HG03060 (cell line): ENCODE results near the gene ZNF526.

Experiments
- ATAC-seq: cut with Tn5 transposase; IDR thresholded peaks from one replicate; pipeline ENCODE4 v1.9.1; 2021; ENCODE audit warnings: low read depth, moderate number of reproducible peaks; ENCODE audit not compliant: unreplicated experiment

Gene ZNF526

DNA sequence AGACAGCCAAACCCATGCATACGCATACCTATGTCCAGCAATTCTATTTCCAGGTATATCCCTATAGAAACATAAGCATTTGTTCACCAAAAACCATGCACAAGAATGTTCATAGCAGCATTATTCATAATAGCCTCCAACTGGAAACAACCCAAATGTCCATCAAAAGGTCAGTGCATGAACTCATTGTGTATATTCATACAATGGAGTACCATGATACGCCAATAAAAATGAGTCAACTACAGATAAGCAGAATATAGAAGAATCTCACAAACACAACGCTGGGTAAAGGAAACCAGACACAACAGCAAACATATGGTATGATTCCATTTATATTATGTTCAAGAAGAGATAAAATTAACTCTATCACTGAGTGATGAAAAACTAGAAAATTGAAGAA, 26.4 kb upstream of the ZNF526 start:
- ATAC-seq: no peak

DNA sequence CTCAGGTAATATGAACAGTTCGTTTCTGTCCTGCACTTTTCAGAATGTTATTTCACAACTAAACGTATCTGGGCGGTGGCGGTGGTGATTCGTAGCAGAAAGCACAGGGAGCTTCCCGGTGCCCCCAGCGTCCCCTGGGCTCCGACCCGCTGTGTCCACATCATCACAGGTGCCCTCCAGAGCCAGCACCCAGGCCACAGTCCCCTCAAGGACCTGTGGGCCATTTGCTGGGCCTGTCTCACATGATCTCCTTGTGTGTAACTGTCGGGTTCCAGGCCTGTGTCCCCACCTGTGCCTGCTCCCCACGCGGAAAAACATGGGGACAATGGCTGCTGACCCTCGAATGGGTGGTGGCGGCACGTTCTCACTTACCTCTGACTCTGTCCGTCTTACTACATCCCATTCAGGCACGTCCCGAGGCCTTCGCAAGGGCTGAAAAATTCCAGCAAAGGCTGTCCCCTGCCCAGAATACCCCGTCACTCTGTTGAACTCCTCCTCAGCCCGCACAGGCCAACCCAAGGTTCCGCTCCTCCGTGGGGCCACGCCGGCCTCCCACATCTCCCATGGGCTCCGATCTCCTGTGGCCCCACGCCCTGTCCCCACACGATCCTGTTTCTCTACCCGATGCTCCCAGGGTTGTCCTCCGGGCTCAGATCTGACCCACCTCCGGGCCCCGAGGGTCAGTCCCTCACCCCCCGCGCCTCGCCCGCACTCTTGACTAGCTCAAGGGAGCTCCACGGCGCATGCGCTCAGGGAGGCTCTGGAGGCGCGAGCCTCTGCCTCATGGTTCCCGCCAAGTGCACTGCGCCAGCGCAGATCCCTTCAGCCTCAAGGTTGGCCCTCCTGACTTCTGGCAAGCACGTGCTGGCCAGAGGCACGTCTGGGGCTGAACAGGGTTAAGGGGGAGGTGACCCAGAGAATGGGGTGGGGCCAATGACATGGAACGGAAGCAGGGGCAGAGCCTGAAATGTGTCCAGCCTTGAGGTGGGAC, 23.8 kb upstream of the ZNF526 start:
- no peak for ATAC-seq

DNA sequence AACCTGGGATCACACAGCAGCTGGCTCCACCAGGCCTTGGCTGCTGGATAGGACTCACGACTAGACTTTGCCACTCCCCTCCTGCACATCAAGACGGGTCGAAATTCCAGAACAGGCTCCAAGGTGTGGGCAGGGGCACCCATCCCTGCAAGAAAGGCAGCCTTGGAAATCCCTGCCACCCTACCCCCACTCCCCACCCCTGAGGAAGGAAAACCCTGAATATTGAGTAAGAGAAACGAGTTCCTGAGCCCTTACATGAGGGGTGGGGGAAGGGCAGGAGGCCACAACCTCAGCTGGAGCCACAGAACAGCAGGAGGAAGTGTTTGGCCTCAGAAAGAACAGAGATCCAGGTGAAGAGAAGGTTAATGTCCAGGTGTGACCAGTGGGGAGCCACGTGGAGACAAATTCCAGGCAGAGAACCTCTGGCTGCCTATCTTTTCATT, 22.7 kb upstream of the ZNF526 start:
- ATAC-seq: no peak

DNA sequence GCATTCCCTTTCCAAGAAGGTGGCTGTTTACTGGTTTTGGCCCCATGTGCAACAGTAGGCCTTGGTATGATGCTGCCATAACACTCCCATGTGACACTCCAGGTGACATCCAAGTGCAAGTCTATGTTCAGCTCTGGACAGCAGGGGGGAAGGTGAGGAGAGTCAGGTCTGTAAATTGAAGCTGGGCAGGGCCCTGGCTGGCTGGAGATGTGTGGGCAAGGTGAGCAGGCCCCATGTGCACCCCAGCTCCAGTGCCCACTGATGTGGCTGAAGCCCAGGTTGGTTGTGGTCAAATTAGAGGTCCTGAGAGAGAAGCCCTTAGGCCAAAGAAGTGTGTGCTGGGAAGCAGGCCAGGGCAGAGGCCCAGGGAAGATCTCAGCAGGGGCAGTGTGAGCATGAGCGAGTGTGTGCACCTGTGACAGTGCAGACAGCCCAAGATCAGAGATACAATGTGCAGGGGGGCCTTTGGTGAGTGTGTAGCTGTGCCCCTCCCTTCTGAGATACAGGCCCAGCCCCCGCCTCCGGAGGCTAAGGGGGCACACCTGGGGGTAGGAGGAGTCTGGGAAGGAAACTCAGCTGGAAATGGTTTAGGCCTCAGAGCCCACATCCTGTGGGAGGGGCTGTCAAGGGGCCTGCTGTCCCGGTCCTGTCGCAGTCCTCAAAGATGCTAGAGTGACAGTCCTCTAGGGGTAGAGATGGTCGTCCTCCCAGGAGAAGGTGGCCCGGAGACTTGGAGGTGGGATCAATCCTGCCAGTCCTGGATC, 21.3 kb upstream of the ZNF526 start:
- ATAC-seq: no peak

DNA sequence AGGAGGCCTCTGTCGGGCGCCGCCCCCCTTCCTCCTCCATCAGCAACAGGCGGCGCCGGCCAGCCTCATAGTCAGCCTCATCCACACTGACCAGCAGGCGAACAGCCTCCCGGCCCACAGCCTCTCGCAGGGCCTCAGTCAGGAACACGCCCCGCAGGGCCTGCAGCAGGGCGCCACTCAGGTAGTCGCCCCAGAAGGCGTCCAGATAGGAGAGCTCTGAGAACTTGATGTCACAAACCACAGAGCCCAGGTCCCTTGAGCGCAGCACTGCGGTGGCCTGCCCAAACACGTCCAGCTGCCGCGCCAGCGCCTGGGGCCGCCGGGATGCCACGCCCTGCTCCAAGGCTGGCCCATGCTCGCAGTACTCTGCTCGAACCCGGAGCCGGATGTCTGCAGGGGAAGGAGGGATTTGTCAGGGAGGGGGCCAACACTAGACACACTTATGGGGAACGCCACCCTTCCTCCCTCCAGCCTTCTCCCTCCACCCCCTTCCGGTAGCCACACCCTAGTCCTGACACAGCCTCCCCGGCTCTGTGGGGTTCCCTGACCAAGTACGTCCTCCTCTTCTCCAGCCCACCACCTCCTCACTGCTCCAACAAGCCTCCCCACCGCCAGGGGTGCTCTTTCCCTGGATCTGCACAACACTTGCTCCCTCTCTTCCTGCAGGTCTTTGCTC, 20.5 kb upstream of the ZNF526 start:
- ATAC-seq: no peak

DNA sequence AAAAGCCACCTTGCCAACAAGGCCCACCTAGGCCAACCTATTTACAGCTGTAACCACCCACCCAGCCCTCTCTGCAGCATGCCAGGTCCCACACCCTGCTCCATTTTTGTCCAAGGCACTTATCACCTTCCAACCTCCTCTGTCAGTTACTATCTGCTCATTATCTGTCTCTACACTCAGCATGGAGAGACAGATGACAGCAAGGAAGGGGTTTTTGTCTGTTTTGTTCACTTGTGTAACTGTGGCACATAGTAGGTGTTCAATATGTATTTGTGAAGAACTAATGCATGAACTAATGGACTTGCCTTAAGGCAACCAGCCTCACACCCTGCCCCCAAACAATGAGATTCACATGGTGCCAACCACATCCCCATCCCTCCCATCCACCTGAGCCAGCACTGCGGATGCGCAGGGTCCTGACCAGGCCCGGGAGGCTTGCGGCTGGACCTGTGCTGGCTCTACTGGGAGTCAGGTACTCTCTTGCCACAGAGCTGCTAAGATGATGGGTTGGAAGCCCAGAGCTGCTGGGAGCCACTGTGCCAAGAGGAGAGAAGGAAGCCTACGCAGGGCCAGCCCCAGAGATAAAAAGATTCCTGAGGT, 19.9 kb upstream of the ZNF526 start:
- no peak for ATAC-seq

DNA sequence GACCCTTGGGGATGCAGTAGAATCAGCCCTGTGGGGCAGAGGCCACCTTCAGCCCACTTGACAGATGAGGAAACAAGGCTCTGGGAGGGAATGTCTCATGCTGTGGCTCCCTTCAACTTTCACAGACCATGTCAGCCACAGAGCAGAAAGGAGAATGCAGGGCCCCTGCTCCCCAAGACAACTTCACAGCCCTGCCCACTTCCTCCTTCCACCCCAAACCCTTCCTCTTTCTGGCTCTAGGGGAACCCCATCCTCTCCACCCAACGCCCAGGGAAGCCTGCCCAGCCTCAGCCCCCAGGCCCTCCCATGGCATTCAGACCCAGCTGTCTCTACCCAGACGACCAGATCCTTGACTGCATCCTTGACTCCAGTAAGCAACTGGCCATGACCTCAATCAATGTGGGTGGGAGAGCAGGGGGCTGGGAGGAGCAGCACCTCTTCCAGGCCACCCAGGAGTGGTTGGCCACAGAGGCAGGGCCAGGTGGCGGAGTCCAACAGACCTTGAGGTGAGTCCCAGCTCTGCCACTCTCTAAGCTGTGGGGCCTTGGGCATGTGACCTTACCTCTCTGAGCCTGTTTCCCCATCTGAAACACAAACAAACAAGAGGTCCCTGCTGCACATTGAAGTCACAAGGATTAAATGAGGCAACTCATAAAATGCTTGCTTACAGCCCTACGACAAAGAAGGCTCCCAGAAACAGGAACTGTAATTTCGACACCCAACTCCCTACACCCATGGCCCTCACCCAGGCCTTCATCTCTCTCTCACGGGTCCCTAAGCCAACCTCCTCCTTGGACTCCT, 18.4 kb upstream of the ZNF526 start:
- ATAC-seq: no peak

DNA sequence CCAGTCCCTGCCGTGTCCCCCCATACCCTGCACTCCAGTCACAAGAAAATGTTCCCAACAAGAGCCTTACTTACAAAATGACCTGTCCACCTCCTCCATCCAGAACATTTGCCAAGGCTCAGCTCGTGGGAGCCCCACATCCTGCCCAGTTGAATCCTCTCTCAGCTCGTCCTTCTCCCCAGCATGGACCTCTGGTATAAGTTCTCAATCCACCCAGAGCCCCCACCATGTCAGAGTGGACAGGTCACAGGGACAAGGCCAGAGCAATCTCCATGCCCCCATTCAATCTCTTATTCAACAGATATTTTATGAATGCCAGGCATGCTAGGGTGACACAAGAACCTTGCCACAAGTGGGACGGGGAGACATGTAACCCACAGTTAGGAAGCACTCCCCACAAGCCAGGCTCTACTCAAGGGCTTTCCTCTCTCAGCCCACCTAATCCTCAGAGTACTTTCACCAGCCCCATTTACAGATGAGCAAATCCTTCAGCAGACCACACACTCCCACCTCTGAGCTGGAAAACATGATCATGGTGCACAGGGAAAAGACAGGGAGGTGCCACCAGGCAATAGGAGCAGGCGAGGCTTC, 17.7 kb upstream of the ZNF526 start:
- ATAC-seq: no peak

DNA sequence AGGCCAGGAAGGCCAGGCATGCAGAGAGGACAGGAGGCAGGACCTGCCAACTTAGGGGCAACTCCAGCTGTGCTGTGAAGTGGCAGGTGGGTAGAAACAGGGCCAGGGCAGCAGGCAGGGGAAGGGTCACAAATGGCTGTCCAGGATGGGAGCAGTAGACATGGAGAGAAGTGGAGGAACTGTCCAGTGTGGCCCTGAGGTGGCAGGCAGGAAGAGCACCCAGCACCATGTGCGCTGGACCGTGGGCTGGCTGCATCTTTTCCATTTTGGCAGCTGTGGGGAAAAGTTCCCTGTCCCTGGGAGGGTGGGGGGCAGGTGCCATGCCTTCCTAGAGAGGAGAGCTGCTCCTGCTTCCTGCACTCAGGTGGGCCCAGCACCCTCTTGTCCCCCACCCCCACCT, 16.4 kb upstream of the ZNF526 start:
- no peak for ATAC-seq

DNA sequence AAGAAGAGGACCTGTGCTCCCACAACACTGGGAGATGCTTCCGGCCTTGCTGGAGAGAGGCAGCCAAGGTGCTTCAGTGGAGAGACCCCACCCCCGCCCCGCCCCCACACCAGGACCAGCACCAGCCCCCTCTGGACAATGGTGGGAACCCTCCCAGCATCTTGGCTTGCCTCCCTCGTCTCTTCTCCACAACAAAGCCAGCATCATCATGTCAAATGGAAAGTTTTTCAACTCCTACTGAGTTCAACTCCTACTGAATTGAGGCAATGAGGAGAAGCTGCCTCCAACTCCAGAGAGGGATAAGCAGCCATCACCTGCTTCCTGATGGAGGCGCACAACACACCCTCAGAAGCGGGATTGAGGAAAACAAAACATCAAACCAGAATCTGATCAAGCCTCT, 15.4 kb upstream of the ZNF526 start:
- ATAC-seq: no peak

DNA sequence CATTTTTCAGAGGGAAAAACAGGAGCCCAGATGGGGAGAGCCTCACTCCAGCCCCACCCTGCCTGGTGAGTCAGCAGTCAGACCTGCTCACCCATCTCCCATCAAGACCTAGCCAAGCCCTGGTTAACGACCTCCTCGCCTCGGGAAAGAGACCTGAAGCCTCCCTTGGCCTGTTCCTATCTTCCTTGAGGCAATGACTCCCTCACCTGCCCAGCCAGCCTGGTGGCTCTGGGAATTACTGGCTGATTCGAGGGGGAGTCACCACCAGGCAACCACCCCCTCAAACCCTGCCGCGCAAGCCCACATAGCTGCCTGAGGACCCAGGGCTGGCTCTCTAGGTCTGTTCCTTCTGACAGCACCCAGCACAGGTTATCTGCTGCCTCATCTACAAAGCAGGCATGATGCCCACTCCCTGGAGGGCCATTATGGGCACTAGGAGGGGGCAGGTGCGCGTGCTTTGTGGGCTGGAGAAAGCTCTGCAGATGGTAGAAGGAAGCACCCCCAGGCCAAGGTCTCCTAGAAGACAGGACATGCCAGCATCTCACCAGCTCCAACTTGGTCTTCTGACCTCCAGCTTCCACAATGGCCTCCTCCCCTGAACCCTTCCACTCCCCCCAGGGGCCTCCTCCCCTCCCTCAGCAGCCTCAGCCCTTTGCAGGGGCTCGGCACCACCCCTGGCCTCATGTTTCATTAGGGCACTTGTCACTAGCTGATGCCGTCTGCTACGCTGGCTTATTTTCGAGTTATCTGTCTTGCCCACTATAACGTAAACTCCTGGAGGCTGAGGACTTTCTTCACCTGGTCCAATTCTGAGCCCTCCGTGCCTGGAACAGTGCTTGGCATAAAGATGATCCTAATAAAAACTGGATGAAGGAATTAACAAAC, 13.0 kb upstream of the ZNF526 start:
- ATAC-seq: no peak

DNA sequence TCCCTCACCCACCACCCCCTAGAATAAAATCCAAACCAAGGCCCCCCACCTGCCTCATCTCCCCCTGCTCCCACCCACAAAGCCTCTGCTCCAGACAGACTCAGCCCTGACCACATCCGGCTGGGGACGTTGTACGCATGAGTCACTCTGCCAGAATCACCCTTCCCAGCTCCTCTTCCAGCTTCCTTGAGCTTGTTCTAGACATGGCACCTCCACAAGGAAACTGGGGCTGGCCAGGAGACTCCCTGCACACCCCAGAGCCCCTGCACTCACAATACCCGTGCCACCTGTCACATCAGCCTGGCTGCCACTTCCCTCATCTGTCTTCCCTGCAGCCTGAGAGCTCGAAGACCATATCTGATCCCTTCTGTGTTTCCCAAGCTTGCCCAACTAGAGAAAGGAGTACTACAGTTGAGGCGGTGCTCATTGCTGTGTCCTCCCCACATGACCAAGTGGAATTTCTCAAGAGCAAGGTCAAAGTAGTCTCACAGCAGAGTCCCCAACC, 12.3 kb upstream of the ZNF526 start:
- no peak for ATAC-seq

DNA sequence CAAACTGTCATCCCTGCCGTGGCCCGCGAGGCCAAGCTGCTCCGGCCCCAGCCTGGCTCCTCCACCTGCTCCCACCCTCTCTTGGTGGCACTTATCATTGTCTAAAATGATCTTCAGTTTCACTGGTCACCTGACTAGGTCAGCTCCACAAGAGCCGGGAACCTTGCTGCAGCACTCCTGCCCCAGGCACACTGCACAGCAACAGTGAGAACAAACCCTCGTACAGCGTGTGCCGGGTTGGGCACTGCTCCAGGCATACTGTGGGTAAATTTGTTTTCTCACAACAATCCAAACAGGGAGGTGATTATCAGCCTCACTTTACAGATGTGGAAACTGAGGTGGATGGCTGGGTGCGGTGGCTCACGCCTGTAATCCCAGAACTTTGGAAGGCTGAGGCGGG, 11.5 kb upstream of the ZNF526 start:
- ATAC-seq: no peak

DNA sequence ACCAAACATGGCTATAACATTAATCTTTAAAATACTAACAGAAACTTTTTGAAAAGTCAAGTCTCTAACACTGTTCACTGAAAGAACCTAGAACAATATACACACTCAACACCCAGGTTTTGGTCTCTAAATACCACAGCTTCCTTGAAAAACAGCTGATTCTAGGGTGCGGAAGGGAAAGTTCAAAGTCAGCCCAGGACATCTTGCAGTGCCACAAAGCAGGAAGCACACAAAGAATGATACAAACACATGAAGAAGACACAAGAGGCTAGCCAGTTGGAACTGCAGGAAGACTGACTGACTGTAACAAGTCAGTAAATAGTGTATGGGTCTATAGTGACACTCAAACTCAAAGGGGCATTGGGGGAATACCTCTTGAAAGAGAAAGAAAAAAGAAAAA, 7.2 kb upstream of the ZNF526 start:
- ATAC-seq: no peak

DNA sequence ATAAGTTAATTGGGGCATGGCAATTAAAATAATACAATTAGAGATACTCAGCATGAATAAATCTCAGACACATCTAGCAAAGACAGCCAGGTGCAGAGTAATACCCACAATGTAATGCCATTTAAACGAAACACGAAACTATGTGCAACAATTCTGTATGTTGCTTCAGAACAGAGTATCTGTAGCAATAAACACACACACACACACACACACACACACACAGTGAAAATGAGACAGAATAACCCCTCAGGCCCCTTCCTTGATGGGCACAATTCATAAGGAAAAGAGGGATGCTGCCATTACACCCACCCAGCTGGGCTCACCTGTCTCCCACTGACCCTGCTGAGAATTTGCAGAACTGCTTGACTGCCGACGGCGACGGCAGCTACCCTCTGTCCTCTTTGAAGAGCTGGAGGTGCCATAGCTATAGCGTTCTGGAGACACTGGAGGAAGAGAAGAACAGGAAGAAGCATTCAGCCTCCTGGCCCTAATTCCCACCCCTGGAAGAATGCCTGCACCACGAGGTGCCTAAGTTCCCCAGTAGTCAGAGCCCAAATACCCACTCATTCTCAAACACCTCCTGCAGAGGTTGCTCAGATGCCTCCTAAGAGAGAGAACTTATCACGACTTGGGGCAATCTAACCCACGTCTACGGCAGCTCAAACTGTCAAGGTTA, 5.2 kb upstream of the ZNF526 start:
- ATAC-seq: no peak

DNA sequence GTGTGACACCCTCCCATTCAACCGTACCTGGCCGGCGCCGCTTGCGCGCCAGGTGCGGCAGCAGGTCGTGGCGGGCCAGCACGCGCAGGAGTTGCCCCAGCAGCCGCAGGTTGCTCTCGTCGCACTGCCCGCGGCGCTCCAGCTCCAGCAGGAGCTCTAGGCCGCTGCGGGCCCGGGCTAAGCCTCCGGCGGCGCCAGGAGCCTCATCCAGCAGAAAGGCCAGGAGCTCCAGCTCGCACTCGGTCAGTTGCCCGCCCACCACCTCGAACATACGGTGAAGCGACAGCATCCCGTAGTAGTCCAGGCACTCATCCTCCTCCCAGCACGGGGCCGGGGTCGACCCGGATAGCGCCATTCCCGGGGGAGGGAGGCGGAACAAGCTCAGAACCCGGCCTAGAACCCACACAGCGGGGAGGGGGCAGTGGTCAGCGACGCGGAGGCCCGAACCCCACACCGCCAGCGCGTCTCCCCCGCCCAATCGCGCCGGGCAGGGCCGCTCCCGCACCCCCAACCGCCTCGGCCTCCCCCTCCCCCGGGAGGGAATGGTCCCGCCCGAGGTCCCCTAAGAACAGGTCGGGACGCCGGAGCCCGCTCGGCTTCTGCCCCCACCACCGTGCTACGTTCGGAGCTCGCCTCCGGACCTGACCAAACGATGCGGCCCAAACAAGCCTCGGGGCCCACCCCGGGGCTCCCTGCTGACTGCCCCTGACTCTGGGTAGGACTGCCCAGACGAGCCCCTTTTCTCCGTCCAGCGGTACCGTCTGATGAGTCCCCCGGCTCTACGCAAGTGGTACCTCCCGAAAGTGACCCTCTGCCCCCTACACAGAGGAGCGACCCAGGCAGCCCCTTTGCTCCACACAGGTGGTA, 3.2 kb upstream of the ZNF526 start:
- no peak for ATAC-seq
